HG03060 (cell line): ENCODE results near the gene OTOG.

Experiments used
- ATAC-seq: cut with Tn5 transposase; IDR thresholded peaks from one replicate; pipeline ENCODE4 v1.9.1; 2021; ENCODE audit warnings: low read depth, moderate number of reproducible peaks; ENCODE audit not compliant: unreplicated experiment

The OTOG gene

GRCh38 chr11:17519061-17519885 lies 27.8 kb upstream of the OTOG start:
- no peak for ATAC-seq

GRCh38 chr11:17521106-17521900 lies 25.8 kb upstream of the OTOG start:
- no peak for ATAC-seq

GRCh38 chr11:17522655-17523054 lies 24.4 kb upstream of the OTOG start:
- no peak for ATAC-seq

GRCh38 chr11:17524221-17524620 lies 22.8 kb upstream of the OTOG start:
- no peak for ATAC-seq

DNA sequence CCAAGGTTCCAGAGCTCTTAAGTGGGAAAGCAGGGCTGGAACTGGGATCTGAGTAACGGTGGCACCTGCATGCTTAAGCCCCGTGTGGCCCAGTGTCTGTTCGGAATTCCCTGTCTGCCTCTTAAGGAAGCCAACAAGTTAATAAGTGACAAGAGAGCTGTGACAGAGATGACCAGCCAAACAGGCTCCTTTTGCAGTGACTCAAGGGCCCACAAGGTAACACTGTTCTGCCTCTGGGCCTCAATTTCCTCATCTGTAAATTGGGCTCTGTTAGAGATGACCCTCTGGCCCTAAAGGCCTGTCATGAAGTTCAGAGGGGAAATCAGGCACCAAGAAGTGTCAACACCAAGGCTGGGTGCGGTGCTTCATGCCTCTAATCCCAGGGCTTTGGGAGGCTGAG lies 21.5 kb upstream of the OTOG start:
- ATAC-seq = no peak

DNA sequence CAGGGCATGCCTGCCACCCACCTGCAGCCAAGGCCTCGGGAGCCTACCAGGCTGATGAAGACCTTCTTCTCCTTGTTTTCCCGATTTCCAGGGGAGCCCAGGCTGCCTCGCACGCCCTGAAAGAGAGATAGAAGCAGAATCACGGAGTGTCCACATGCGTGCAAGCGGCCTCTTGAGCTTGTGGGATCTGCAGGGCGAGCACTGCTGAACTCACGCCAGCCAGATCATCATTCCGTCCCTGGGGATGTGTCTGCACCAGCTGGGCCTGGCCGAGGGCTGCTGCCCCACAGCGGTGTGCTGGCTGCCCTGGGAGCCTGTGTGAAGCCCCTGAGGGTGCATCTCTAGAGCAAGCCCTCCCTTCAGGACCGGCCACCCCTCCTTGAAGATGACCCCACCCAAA lies 20.7 kb upstream of the OTOG start:
- no peak for ATAC-seq

DNA sequence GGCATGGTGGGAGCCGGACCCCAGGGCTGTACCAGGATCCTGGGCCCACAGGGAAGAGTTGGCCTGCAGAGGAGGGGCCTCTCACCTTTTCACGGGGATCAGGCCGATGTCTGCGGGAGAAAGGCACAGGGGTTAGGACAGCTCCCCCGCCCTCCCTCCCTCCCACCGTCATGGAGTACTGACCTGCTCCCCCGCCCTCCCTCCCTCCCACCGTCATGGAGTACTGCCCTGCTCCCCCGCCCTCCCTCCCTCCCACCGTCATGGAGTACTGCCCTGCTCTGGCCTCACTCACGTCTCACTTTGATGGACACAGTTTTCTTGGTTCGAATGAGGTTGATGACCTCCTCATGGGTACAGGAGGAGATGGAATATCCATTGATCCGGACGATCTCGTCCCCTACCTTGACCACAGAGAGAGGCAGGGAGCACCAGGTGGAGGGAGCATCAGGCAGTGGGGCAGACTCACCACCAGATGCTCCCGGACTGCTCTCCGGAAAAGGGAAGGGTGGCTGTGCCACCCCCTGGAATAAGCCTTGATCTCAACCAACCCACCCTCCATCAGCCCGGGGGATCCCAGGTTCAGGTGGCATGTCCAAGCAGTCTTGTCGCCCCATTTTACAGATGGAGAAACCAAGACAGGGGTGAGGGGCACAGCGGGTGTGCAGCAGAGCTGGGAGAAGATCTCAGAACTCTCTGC lies 20.0 kb upstream of the OTOG start:
- no peak for ATAC-seq

DNA sequence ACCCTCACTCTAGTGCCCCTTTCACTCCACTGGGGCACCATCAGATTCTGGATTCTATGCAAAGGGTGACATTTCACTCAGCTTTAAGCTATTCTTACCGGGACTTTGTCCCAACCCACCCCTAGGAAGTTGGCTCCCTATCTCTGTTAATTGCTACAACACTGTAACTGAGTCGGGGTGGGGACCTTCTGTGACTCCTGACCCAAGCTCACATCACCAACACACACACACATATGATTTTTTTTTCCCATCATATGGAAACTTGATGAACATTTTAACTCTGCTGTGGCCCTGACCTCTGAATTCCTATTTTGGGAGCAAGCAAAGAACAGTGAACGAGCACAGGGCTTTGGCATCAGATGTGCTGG lies 19.4 kb upstream of the OTOG start:
- ATAC-seq = no peak

GRCh38 chr11:17528181-17528691 lies 18.8 kb upstream of the OTOG start:
- no peak for ATAC-seq

DNA sequence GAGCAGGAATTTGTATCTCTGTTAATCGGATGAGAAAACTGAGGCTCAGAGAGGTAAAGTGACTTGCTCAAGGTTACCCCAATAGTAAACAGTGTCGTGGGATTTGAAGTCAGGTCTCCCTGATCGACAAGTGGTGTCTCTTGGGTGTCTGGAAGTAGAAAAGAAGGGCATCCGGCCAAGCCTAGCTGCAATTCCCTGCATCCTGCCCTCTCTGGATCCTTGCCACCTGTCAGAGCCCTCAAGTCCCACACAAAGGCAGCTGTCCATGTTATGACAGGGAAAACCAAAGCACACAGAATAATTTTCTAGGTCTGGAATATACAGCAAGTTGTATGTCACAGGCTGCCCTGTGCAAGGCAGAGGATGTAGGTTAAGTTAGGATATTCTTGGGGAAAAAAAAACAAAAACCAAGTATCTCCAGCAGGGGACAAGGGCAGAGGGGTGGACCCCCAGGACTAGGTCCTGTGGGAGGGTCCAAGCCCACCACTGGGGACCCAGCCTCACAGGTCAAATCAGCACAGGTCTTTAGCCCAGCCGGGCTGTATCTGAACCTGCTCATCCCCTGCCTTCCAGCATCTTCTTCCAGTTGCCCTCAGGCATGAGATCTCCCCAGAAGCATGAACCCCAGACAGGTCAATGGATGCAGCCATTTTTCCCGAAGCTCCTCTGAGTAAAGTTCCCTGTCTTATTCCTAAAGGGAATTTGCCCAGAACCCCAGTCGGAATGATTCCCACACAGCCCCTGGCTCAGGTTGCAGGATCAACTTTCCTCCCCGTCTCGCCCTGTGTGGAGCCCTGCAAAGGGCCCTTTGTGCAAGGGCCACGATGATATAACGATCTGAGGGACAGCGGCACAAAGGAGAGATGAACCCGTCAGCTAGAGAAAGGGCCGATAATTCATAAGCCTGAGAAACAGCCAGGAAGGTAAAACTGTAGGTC lies 17.9 kb upstream of the OTOG start:
- no peak for ATAC-seq

DNA sequence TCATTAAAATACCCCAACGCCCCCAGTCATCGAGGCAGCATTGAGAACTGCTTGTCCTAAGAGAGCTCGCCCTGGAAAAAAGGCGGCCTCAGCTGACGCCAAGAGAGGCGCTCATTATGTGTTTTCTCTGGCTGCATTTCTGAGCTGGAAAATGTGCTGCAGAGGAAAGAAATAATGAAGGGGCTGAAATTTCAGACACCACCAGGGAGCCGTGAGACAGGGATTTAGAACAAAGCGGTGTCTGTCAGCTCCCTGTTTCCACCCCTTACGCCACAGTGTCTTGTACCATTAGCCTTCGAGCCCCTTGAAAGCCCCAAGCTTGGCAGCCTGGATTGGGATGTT lies 17.2 kb upstream of the OTOG start:
- ATAC-seq = no peak

- no peak for ATAC-seq
Observed at GRCh38 chr11:17531071-17531600, 15.9 kb upstream of the OTOG start.

DNA sequence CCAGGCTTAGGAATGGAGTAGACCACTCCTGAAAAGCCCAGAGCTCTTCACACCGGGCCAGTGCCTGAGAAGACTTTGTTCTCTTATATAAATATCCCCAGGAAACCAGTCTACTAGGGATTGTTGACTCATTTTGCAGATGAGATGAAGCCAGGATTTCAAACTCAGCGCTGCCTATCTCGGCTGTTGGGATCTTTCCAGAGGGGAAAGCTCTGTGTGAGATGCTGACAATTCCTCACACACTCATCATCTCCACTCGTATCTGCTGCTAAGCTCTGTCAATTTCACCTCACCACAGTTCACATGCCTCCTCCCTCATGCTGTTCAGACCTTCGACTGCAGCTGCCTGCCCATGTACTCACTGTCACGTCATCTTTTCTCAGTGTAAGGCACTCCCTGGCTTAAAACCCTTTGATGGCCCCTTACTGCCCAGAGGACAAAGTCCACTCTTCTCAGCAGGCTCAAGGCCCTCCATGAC lies 15.4 kb upstream of the OTOG start:
- ATAC-seq = no peak

DNA sequence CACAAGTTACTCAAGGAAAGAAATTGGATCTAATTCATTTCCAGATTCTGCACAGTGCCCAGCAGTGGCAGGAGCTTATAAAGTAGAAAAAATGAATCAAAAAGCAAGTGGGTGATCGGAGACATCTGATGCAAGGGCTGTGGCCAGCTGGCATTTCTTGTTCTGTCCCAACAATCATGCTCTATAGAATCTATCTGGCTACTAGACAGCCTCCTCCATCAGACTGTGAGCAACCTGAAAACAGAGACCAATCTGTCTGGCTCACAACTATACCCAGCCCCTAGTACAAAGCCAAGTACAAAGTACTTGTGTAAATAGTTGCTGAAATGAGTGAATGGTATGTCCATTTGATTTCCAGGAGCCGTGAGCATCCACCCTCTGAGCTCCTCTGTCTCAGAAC lies 14.3 kb upstream of the OTOG start:
- ATAC-seq = no peak

- no peak for ATAC-seq
Observed at GRCh38 chr11:17533341-17533740, 13.7 kb upstream of the OTOG start.

- no peak for ATAC-seq
Observed at GRCh38 chr11:17533778-17534415, 13.2 kb upstream of the OTOG start.

DNA sequence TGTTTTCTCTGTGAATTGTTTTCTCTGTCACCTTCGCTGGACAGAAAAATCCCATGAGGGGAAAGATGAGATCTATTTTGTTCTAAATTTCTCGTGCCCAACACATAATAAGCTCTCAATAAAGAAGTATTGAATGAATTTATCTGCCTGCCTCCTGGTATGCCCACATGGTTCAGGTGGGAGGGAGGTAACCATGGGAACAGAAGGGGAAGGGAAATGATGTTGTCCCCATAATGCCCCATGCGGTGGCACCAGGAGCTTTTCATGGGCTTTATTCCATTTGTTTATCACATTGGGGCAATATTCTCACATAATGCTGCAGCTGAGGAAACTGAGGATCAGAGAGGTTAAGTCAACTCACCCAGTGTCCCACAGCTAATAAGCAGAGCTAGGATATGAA lies 11.6 kb upstream of the OTOG start:
- ATAC-seq = no peak

- no peak for ATAC-seq
Observed at GRCh38 chr11:17537261-17537660, 9.8 kb upstream of the OTOG start.

- no peak for ATAC-seq
Observed at GRCh38 chr11:17538054-17538453, 9.0 kb upstream of the OTOG start.
